ENCODE results near the gene PDE6G.

Gene PDE6G

DNA sequence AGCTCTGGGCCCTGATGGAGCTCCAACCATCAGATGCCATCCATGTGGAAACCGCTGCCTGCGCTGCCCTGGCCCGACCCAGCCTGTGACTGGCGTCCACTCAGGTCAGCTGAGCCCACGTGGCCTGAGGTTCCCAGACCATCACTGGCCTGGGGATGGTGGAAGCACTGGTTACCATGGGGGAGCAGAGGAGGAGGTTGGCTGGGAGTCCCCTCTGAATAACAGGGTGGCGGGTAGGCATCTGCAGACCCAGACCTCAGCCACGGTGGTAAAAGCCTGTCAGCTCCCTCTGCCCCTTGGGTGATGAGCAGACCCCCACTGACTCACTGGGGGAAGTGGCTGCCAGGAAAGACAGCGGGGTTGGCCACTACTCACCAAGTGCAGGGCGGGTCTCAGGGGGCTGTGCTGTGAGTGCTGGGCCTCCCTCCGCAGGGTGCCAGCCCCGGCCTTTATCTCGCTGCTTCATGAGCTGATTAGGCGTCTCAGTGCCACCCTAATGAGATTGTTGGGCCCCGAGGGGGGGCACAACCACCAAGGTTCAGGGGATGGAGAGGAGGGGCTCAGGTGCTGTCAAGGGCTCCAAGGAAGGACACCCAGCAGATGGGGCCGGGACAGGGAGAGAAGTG, at the start of gene PDE6G:
TSS of gene PDE6G (minus strand) at position 425 of the 626 bp plus-strand sequence. CDS start 3,237 bp downstream, outside the sequence.
- DNase-seq: no peak

DNA sequence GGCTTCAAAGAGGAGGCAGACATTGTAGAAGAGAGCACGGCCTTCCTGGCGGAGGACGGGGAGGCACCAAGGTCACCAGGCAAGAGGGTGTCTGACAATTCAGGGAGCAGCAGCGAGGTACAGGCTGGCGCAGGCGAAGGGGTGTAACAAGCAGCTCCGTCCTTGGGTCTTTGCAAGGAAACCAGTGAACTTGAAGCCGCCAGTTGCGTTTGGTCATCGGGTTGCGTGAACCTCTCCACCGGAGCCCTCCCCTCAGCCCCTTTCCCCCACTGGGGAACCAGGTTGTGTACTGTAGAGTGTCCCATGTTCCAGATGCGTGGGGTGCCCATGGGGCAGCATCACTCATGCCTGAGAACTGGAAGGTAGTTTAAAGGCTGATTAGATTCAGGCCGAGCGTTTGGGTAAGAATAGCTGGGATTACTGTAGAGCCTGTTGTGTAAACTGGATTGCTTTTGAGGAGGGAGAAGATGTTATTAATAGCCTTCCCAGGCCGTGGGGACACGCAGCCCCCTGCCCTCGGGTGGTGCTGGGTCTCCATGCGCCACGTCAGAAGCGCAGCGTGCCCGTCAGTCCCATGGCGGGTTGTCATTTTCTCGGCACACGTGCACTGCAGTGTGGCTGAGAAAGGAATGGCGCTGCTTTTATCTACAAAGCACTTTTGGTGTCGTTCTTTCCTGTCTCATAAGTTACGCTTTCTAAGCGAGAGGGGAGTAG, 49.3 kb upstream of the PDE6G start:
- no peak for DNase-seq

DNA sequence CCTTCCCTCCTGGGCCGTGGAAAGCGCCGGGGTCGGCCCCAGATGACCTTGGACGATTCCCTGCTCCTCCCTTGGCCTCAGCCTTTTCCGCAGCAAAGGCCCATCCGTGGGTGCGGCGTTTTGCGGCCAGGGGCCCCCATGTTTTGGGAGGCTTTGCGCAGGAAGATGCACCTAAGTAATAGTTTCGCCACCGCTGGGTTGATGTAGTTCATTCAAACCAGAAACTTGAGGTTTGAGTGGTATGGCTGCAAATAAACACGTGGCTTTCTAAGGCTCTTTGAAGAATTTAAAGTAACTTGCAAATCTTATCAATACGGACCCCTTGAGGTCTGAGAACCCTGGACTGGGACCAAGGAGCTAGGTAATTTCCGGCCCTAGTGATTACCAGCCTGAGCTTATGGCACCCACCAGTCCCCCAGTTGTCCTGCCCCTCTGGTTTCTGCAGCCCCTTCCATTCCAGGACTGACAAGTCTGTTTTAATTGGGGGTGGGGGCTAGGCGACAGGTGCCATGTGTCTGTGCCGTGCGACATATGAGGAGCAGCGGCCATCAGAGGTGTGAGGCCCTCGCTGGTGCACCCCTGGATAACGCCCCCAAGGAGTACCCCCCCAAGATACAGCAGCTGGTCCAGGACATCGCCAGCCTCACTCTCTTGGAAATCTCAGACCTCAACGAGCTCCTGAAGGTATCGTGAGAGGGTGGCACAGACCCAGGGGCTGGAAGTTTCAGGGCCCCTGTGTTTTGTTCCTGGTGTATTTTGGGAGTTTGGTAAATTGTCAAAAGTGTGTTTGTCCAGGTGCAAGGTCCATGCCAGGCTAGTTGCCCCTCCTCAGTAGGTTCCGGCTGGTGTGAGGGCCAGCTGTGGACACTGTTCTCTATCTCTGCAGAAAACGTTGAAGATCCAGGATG, 47.7 kb upstream of the PDE6G start:
- no peak for DNase-seq

DNA sequence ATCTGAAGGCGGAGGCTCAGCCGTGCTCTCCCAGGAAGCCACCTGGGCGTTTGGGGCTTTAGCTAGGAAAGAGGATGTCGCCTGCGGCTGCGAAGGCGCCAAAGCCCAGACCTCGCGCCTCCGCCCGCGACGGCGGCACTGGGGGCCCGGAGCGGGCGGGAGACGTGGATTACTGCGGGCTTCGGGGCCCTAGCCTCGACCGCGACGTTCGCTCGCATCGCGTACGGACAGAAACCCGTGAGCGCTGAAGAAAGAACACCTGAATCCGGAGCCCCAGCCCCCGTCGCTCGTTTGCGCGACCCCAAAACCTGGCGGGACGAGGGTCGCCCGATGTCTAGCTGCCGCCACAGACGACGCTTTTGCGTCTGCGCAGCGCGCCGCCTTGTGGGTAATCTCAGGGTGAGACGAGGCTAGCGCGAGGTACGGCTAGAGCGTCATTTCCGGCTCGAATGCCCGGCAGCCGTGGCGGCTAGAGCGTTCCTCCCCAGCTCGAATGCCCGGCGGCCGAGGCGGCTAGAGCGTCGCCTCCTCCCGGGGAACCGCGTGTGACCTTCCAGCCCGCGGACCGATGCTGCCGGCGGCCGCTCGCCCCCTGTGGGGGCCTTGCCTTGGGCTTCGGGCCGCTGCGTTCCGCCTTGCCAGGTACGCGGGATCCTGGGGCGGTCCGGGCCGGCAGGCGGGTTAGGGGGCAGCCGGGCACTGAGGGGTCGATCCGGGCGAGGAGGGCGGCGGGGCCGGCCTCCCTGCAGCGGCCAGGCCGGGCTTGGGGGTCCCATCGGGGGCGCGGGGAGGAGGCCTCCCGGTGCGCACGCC, 46.8 kb upstream of the PDE6G start, which contains the start of gene MRPL12:
TSS of gene MRPL12 (plus strand) at position 434 of the 813 bp plus-strand sequence. CDS start at position 569, 135 bp downstream.
- DNase-seq: peak; percentile 97

DNA sequence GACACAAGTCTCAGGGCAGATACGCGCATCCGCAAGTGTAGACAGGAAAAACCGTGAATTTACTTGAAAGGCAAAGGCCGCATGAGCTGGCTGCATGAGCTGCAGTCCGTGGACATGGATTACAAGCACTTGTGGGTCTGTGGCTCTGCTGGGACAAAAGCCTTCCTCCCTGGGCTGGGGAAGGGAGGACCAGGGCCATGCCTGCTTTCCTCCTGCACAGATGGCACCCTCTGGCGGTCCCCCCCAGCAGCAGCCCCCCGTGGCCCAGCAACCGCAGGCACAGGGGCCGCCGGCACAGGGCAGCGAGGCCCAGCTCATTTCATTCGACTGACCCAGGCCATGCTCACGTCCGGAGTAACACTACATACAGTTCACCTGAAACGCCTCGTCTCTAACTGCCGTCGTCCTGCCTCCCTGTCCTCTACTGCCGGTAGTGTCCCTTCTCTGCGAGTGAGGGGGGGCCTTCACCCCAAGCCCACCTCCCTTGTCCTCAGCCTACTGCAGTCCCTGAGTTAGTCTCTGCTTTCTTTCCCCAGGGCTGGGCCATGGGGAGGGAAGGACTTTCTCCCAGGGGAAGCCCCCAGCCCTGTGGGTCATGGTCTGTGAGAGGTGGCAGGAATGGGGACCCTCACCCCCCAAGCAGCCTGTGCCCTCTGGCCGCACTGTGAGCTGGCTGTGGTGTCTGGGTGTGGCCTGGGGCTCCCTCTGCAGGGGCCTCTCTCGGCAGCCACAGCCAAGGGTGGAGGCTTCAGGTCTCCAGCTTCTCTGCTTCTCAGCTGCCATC, 45.1 kb upstream of the PDE6G start:
- DNase-seq: no peak

DNA sequence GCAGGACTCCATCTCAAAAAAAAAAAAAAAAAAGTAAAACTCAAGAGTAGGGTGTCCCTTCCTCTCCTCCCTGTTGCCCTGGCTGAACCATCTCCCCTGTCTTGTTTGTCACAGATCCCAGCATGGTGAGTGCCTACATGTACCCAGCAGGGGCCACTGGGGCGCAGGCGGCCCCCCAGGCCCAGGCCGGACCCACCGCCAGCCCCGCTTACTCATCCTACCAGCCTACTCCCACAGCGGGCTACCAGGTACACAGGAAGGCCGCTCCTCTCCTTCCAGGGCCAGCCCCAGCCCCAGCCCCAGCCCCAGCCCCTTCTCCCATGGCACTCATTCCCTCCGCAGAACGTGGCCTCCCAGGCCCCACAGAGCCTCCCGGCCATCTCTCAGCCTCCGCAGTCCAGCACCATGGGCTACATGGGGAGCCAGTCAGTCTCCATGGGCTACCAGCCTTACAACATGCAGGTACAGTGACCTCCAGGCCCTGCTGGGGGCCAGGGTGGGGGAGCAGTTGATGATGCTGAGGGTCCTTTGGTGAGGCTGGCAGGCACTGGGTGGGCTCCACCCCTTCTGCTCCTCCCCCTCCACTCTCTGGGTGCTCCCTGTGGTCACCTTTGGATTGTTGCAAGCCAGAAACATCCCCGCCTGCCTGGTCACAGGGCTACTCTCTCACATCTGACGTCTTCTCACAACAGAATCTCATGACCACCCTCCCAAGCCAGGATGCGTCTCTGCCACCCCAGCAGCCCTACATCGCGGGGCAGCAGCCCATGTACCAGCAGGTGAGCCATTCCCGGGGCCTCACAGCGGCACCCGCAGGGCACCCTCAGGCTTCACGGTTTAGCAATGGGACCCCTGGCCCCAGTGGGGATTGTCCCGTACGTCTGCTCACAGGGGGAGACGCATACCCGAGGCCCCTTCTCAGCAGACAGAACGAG, 44.3 kb upstream of the PDE6G start:
- DNase-seq: no peak

DNA sequence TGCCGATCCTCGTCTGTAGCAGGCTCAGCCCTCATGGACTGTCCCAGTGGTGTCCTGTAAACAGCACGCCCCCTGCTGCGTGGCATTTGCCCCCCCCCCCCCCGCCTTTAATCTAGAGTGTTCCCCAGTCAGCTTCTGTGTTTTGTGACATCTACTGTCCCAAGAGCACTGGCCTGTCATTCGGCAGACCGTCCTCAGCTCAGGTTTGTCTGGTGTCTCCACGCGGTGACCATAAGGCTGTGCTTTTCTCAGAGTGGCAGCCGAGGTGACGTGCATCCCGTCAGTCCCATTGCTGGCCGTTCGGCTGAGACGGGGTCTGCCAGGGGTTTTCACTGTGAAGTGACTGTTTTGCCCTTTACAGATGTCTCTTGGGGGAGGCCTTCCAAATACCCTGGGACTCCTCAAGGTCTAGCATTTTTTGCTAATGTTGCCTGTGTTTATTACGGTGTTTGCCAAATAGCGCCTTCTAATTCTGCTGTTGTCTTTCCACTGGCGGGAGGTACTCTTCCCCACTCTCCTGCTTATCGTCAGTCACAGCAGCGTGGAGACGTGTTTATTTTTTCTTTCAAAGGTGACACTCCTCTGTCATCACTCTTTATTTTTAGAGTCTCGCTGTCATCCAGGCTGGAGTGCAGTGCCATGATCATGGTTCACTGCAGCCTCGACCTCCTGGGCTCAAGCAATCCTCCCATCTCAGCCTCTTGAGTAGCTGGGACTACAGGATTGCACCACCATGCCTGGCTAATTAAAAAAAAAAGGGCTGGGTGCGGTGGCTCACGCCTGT, 41.1 kb upstream of the PDE6G start:
- no peak for DNase-seq

DNA sequence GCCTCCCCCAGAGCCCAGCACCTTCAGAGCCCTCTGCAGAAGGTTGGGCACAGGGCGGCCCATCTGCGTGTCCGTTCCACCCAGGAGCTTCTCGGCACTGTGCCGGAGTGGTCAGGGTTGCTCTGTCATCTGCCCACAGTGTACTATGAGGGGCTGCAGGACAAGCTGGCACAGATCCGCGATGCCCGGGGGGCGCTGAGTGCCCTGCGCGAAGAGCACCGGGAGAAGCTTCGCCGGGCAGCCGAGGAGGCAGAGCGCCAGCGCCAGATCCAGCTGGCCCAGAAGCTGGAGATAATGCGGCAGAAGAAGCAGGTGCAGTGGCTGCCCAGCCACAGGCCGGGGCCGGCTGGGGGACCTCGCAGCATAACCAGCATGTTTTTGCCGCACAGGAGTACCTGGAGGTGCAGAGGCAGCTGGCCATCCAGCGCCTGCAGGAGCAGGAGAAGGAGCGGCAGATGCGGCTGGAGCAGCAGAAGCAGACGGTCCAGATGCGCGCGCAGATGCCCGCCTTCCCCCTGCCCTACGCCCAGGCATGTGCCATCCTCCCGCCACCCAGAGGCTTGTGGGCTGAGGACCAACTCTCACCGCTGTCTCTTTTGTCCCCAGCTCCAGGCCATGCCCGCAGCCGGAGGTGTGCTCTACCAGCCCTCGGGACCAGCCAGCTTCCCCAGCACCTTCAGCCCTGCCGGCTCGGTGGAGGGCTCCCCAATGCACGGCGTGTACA, 40.0 kb upstream of the PDE6G start:
- DNase-seq: no peak

DNA sequence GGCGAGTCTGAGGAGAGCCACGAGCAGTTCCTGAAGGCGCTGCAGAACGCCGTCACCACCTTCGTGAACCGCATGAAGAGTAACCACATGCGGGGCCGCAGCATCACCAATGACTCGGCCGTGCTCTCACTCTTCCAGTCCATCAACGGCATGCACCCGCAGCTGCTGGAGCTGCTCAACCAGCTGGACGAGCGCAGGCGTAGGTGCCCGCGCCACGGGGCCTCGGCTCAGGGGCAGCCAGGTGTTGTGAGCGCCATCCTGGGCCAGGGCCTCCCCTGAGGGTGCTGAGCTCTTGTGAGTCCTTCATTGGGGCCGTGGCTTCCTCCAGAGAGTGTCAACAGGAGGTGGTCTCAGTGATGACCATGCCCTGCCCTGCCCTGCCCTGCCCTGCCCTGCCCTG, 39.5 kb upstream of the PDE6G start:
- no peak for DNase-seq

DNA sequence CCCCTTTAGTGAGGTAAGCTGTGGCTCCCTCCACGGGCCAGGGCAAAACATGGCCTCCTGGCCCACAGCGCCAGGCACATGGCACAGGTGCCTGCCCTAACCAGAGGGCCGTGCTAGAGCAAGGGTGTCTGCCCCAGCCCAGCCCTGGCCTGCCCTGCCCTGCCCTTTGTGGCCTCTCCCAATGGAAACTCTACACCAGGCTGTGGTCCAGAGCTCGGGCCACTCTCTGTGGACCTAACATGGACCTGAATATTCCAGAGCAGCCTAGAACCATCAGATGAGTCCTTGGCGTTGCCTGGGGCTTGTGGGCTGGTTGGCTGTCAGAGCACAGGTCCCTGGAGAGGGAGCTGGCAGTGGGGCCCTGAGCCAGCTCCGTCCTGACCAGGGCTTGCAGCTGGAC, 38.9 kb upstream of the PDE6G start:
- no peak for DNase-seq

DNA sequence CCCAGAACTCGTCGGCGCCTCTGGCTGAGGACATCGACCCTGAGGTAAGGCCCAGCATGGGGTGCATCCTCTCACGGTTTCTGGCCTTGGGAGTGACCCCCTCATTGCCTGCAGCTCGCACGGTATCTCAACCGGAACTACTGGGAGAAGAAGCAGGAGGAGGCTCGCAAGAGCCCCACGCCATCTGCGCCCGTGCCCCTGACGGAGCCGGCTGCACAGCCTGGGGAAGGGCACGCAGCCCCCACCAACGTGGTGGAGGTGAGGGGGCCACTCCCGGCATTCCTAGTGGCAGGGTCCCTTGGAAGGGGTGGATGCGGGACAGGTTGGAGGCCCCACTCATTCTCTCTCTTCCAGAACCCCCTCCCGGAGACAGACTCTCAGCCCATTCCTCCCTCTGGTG, 38.5 kb upstream of the PDE6G start:
- no peak for DNase-seq

DNA sequence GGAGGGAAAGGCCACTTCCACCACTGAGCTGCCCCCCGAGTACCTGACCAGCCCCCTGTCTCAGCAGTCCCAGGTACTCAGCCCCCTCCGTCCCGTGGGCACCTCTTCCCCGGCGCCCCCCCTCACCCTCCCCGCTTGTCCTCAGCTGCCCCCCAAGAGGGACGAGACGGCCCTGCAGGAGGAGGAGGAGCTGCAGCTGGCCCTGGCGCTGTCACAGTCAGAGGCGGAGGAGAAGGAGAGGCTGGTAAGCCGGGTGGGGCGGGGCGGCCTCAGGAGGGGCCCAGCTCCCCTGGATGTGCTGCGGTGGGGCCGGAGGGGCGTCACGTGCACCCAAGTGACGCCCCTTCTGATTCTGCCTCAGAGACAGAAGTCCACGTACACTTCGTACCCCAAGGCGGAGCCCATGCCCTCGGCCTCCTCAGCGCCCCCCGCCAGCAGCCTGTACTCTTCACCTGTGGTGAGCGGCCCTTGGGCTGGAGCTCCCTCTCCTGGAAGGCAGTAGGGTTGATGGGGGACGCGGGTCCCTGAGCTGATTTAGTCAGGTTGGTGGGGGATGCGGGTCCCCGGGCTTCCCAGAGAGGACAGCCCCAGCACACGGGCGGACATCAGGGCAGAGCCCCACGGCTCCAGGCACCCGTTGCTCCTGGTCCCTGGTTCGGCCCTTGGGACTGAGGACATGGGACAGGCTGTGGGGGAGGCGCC, 37.3 kb upstream of the PDE6G start:
- no peak for DNase-seq

DNA sequence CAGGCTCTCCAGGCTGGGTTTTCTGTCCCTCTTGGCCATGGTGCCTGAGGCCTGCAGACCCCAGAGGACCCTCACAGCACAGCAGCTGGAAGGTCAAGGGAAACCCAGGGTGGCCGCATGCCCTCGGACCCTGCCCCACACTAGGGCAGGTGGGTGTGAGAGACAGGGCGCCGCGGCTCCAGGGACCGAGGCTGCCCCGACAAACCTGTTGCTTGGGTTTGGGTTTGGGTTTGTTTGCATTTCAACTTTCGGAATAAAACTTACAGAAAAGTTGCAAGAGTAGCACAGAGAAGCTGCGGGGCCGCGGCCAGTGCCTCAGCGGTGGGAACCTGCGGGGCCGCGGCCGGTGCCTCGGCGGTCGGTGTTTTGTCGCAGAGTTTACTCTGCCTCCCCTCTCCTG, 35.3 kb upstream of the PDE6G start:
- DNase-seq: no peak

DNA sequence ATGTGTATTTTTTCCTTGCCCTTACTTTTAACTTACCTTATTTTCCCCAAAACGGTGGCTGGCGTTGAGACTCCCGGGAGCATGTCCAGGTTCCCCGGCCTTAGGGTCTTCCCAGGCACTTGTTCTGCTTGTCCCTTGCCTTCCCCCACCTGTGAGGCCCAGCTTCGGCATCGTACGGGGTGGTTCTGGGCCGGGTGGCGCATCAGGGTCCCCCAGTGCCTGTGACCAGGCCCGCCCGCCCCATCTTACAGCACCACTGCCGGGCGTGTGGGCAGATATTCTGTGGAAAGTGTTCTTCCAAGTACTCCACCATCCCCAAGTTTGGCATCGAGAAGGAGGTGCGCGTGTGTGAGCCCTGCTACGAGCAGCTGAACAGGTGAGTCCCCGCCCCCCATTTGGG, 34.9 kb upstream of the PDE6G start:
- DNase-seq: no peak

DNA sequence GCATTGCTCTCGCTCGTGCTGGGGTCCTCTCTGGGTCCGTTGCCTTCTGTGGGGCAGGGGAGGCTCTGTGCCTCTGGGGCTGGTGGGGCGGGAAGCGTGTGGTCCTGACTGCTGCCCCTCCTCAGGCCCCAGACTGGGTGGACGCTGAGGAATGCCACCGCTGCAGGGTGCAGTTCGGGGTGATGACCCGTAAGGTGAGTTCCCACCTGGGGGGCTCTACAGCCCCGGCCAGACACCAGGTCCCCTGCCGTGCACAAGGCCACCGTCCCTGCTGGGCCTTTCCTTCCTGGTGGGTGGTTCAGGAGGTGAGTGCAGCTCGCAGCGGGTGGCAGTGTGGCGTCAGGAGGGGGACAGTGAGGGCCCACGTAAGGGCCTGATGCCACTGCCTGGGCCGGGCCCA, 34.2 kb upstream of the PDE6G start:
- DNase-seq: no peak

DNA sequence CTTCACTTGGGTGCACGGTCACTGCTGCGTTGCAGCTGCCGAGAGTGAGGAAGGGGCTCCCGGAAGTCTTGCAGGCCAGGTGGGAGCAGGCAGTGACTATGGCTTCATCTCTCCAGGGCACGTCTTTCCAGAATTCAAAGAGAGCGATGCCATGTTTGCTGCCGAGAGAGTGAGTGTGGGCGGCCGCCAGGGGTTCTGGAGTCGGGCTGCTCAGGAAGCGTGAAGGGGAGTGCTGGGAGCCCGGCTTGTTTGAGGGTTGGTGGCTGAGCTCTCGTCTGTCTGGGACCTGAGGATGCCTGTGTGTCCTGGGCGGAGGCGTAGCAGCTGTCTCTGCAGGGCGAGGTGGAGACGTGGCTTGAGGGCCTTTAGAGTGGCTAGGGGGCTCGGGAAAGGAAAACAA, 33.7 kb upstream of the PDE6G start:
- DNase-seq: no peak

DNA sequence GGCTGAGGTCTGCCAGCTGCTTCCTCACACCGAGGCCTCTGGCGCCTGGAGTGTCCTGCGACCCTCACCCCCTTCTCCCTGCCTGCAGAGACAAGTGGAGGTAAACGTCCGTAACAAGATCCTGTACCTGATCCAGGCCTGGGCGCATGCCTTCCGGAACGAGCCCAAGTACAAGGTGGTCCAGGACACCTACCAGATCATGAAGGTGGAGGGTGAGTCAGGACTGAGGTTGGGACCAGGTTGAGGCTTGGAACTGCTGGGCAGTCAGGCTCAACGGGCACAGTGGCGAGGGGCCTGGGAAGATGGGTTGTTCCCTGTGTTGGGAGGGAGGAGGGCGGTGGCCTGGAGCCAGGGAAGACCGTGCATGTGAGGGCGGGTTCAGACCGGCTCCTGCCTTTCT, 32.3 kb upstream of the PDE6G start:
- no peak for DNase-seq

DNA sequence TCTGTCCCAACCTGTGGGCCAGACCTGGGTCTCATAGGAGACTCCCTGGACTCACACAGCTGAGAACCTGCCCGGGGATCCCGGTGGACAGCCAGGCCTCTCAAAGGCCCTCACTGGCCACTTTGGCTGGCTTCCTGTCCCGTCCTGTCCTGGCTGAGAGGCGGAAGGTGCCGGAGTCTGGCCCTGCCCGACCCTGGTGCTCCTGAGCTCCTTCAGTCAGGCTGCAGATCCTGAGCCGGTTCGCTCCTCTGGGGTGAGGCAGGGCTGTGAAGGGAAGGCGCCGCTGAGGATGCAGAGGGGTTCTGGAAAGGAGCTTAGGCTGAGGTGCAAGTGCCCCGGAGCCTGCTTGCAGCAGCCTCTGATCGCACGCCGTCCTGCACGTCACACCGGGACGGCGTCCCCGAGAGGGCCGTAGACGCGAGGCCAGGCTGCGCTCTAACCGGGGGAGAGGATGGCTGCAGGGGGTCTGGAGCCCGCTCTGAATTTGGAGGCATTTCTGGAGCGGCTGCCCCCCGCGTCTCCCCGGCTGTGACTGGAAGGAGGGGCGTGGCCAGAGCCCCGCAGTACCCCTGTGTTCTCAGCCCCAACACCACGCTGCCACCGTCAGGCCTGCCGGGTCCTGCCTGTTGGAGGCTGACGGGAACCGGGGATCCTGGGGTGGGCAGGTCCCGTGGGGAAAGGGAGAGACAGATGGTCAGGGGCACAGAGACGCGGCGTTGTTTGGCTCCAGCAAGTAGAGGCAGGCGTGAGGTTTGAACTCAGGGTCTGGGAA, 31.6 kb upstream of the PDE6G start:
- no peak for DNase-seq
